GM12801 (cell line): ENCODE results near the gene LSM3.

Experiments used
- TF ChIP-seq, protein P1 (sequence below): IDR thresholded peaks from one replicate; pipeline ENCODE4 v1.5.1; 2011; ENCODE audit warnings: control low read depth; ENCODE audit not compliant: insufficient read length; ENCODE audit errors: extremely low read depth

Gene LSM3

GRCh38 chr3:14234251-14235002 lies 55.8 kb downstream of the LSM3 start:
- TF ChIP-seq, protein P1, sequence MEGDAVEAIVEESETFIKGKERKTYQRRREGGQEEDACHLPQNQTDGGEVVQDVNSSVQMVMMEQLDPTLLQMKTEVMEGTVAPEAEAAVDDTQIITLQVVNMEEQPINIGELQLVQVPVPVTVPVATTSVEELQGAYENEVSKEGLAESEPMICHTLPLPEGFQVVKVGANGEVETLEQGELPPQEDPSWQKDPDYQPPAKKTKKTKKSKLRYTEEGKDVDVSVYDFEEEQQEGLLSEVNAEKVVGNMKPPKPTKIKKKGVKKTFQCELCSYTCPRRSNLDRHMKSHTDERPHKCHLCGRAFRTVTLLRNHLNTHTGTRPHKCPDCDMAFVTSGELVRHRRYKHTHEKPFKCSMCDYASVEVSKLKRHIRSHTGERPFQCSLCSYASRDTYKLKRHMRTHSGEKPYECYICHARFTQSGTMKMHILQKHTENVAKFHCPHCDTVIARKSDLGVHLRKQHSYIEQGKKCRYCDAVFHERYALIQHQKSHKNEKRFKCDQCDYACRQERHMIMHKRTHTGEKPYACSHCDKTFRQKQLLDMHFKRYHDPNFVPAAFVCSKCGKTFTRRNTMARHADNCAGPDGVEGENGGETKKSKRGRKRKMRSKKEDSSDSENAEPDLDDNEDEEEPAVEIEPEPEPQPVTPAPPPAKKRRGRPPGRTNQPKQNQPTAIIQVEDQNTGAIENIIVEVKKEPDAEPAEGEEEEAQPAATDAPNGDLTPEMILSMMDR: no peak

- TF ChIP-seq, protein P1: no peak
Observed at GRCh38 chr3:14235003-14235911, 56.6 kb downstream of the LSM3 start.

- TF ChIP-seq, protein P1: no peak
Observed at GRCh38 chr3:14235912-14236295, 57.3 kb downstream of the LSM3 start.

DNA sequence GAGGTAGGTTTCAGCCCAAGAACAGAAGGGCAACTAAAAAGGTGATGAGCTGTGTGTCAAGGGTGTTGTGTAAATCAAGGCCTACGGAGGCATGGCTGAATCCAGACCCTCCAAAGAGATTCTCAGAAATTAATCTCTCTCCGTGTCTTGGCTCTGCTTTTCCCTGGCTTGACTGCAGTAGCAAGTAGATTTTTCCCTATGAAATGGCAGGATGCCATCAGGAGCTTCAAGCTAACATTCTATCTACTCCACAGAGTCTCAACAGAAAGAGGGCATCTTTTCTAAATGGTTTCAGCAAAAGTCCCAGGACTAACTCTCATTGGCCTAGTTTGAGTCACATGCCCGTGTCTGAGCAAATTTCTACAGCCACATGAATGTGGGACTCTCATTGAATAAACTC lies 58.3 kb downstream of the LSM3 start:
- TF ChIP-seq, protein P1: no peak

DNA sequence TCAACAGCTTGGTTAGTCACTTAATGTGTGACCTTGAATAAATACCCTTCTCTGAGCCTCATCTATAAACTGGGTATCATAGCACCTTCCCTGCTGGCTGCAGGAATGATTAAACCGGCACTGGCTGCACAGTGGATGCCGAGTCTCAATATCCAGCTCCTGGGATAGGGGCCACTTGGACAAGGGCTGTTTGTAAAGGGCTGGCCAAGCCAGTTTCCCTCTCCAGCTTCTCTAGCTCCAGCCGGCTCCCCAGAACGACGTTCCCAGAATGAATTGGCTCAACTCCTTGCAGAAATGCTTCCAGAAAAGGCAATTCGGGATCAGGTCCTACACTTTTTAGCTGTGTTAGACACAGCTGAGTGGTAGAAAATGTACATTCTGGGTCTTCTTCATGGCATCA lies 58.8 kb downstream of the LSM3 start:
- TF ChIP-seq, protein P1: no peak

- TF ChIP-seq, protein P1: no peak
Observed at GRCh38 chr3:14238356-14238755, 59.7 kb downstream of the LSM3 start.

GRCh38 chr3:14238930-14239329 lies 60.3 kb downstream of the LSM3 start:
- TF ChIP-seq, protein P1: no peak
